Stimulated activated CD8-positive, alpha-beta memory T cell treated with anti-CD3 and anti-CD28 coated beads, Interleukin-4, amount 100 ng/mL, for 48 hours (primary cell): ENCODE results near the gene SNAPC5.

Experiments
- DNase-seq: peaks from one replicate; pipeline ENCODE4 v3.0.0-alpha.2; 2020

Gene SNAPC5

GRCh38 chr15:66454143-66454542, 43.4 kb downstream of the SNAPC5 start:
- DNase-seq, result no peak

- no peak for DNase-seq
These were observed 44.5 kb downstream of the SNAPC5 start for GRCh38 chr15:66452971-66453580.

GRCh38 chr15:66452420-66452819, 45.1 kb downstream of the SNAPC5 start:
- DNase-seq, result no peak
